HG02642 (cell line): ENCODE data around the gene NYNRIN.
"Not testable (repeated sequence)": the region's sequence is repeated elsewhere in the genome, so short reads cannot be mapped to it uniquely, and the experiment has no call there.

Source experiments
- ATAC-seq: cut with Tn5 transposase; IDR thresholded peaks from one replicate; pipeline ENCODE4 v1.9.1; 2021; ENCODE audit warnings: mild to moderate bottlenecking; ENCODE audit not compliant: unreplicated experiment, poor library complexity

Gene NYNRIN

DNA sequence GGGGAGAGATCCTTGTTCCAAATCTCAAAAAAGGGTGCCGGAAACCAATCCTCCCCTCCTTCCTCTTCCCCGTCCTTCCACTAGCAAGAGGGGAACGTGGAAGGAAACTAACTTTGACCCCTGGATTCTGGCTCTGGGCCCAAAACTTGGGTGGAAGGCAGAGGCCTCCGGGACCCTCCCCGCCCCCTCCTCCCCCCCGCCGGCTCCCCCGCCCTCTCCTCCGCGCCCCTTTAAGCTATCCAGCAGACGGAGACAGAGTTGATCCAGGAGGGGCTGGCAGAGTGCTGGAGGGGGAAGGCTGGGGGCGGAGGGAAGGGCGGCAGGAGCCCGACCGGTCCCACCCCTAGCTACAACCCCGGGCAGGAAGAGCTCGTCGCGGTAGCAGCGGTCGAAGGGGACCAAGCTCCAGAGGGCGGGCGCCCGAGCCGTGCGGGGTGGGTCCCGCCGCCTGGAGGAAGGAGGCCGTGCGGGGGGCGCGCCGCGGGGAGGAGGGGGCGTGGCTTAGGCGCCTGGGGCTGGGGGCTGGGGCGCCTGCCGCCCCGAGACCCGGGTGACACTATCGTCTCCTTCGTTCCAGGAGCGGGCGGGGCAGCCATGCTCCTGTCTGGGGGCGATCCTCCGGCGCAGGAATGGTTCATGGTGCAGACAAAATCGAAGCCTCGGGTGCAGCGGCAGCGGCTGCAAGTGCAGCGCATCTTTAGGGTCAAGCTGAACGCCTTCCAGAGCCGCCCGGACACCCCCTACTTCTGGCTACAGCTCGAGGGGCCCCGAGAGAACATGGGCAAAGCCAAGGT is at the start of gene NYNRIN:
Gene NYNRIN, plus strand, starts transcription at position 351 of the 794 bp plus-strand sequence. Its CDS starts 244 bp downstream, at position 595.
- no peak for ATAC-seq

DNA sequence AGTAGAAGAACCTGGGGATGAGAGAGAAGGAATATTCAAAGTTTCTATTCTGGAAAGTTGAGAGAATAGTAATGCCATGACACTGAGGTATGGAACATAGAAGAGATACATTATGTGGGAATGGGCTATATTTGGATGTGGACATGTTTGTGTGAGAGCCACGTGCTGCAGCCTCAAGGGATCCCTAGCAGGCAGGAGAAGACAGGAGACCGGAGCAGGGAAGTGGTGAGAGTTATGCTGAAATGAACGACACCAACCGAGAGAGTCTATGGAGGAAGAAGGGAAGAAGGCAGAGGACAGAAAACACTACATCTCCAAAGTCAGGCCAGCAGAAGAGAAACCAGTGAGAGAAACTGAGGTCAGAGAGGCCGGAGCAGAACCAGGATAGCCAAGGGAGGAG is 49.1 kb upstream of the NYNRIN start:
- ATAC-seq: no peak

DNA sequence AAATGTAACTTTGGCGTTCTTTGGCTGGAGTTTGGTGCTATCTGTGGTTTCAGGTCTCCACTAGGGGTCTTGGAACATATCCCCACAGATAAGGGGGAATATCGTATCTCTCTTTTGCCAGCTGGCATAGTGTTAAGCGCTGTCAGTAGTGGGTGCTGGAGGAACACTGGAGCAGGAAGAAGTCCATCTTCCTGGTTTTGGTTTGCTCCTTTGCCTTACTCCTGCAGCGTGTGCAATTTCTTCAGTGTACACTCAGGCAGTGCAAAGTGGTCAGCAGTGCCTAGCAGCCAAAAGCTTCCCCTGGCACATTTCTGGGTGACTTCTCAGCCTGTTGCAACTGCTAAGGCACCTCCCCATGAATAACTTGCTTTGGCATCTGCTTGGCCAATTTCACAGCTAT is 47.3 kb upstream of the NYNRIN start:
- ATAC-seq: no peak

DNA sequence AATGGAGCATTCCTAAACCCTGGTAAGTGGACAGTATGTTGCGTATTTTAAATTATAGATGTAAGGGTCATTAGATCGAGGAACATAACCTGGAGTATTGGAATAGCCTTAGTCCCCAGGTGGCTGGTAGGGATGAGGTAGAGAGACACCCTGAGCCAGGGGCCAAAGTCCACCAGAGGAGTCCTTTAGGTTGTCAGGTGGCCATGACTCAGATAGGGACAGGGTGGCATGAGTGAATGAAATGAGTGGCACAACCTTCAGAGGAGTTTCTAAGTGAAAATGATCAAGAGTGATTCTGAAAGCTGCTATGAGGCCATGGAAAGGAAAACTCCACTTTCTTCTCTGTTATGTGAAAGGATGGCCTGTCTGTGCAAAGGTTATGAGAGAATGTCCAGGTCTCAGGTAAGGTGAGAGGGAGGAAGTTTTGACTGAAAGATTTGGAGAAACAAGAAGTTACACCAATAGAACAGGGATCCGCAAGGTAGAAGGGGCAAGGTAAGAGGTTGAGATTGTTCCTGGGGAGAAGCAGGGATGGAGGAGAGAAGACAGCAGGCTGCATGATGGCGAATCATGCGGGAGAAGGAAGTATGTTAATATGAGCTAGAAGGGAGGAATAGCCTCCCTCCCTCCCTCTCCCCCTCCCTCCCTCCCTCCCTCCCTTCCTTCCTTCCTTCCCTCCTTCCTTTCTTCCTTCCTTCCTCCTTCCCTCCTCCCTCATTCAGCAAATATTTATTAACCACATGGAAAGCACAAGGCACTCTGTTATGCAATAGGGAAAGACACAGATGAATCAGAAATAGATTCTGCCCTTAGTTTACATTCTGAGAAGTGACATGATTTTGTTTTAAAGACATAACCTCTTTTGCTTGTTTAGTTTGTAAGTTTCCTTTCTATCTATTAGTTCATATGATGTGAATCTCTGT is 45.0 kb upstream of the NYNRIN start:
- no peak for ATAC-seq

DNA sequence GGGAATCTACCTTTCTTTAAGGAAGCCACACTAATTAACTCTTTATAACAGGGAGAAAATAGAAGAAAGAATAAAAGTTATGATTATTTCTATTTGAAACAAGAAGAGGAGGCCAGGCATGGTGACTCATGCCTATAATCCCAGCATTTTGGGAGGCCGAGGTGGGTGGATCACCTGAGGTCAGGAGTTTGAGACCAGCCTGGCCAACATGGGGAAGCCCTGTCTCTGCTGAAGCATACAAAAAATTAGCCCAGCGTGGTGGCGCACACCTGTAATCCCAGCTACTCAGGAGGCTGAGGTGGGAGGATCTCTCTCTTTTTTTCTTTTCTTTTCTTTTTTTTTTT is 44.3 kb upstream of the NYNRIN start:
- not testable (repeated sequence) for ATAC-seq

DNA sequence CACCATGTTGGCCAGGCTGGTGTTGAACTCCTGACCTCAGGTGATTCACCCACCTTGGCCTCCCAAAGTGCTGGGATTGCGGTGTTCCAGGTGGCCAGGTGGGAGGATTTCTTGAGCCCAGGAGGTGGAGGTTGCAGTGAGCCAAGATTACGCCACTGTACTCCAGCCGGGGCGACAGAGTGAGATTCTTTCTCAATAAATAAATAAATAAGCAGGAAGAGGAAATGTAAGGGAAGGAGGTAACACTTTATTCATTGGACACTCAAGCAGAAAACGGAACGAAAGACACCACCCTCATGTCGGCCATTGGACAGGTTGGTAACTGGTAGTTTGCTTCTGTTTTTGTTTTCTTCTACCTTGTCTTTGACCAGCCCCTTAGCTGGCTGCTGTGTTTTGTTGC is 43.8 kb upstream of the NYNRIN start:
- ATAC-seq: no peak

DNA sequence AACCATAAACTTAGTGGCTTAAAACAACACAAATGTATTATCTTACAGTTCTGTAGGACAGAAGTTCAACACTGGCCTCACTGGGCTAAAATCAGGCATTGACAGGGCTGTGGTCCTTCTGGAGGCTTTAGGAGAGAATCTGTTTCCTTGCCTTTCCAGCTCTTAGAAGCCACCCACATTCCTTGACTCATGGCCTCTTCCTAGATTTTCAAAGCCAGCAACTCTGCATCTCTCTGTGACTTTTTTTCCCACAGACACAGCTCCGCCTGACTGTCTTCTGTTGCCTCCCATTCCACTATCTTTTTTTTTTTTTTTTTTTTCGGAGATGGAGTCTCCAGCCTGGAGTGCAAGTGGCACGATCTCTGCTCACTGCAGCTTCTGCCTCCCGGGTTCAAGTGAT is 42.6 kb upstream of the NYNRIN start:
- no peak for ATAC-seq

DNA sequence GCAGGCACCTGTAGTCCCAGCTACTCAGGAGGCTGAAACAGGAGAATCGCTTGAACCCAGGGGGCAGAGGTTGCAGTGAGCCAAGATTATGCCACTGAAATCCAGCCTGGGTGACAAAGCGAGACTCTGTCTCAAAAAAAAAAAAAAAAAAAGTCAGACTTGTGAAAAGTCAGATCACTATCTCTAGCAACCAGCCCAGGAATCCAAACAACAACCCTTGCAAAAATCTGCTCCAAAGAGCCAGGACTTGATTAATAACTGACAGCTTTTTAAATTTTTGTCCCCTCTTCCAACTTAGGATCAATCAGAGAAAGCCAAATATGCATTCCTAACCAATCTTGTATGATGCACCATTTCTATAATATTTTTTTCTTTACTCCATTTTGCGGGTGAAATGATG is 38.5 kb upstream of the NYNRIN start:
- no peak for ATAC-seq

DNA sequence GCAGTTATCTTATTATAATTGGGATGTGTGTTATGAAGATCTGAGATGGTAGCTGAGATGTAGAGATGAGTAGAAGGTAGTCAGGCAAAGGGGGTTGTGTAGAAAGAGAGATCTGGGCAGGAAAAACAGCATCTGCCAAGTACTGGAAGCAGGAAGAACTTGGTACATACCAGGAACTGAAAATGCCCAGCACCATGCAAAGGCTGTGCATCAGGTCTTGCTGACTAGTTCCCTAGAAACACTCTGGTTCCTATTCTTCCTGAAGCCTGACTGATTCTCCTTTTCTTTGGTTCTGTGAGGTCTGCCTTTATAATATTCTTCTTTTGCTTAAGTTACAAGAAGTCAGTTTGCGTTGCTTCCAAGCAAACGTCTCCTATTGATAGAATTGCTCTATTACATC is 37.5 kb upstream of the NYNRIN start:
- no peak for ATAC-seq

DNA sequence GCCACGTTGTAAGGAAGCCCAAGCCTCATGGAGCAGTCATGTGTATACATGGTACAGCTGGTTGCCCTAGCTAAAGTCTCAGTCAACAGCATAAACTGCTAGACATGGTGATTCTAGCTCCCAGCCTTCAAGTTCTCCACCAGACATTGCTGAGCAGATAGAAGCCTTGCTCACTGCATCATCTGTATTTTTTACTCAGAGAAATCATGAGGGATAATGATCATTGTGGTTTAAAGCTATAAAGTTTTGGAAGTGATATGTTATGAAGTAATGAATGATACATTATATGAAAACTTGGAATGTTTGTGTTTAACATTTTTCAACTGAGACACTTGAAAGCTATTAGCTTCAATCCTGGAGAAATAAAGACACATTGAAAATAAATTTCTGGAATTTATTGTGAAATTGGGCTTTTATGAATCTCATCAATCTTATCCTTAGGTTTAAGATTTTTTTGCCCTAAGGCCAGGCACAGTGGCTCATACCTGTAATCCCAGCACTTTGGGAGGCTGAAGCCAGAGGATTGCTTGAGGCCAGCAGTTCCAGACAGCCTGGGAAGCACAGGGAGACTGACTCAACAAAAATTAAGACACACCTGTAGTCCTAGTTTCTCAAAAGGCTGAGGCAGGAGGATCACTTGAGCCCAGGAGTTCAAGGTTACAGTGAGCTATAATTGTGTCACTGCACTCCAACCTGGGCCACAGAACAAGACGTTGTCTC is 36.4 kb upstream of the NYNRIN start:
- ATAC-seq: no peak

DNA sequence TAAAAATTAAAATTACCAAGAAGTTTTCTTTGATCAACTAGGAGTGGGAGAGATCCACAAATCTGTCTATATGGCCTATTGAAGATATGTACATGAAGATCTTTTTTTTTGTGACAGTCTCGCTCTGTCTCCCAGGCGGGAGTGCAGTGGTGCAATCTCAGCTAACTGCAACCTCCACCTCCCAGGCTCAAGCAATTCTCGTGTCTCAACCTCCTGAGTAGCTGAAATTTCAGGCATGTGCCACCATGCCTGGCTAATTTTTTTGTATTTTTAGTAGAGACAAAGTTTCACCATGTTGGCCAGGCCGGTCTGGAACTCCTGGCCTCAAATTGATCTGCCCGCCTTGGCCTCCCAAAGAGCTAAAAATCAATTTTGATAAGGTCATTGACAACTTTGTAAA is 35.4 kb upstream of the NYNRIN start:
- no peak for ATAC-seq

DNA sequence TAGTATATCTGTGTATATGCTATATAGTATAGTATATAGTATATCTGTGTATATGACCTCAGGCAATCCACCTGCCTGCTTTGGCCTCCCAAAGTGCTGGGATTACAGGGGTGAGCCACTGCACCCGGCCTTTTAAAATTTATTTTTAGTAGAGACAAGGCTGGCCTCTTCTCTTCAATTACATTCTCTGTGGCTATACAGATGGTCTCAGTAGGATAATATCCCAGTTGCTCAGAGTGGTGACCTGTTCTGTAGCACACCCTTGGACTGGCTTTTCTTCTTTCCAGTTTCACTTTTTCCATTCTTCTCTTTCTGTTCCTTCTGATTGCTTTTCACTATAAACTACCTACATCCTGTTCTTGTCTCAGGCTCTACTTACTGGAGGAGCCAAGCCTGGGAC is 34.0 kb upstream of the NYNRIN start:
- no peak for ATAC-seq

DNA sequence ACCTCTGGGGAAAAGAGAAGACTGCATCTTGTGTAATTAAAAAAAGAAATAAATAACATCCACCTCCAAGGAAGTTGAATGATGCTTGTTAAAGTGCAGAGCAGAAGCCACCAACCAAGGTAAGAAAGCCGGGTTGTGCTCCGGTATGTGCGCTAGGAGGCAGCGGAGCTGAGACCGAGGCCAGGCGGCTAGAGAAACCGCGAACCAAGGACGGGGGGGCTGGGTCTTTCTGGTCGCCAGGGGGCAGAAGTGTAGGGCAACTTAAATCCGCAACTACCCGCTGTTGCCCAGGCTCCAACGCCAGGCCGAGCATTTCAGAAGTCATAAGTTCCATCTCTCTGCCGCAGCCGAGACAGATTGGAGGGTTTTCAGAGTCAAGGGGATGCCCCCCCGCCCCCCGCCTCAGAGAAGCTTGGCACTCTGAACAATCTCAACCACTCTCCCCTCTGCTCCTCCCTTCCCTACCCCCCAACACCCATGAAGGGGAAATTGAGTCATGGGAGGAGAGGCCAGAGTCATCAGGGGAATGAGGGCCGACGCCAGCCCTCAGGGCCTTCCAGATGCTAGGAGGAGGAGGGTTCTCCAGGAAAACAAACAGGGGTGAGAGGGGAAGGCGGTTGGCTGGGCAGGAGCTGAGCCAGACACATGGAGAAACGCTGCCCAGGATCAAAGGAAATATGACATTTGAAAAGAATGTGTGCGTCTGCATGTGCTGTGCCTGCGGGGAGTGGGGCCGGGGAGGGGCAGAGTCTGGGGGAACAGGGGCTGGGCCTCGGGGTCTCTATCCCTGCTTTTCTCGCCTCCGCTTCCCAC is 33.0 kb upstream of the NYNRIN start:
- ATAC-seq: peak; percentile 43

DNA sequence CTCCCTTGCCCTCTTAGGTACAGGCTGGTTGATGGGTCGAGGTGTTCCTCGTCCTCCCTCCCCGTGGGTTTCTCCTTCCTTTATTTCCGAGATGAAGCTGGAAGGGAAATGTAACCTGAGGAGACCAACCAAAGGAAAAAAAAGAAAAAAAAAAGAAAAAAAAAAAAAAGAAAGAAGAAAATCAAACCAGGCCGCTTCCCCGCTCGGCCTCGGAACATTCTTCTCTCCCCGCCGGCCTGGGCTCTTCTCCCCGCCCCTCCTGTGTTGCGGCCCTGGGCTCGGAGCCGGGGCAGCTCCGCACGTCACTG is 32.4 kb upstream of the NYNRIN start:
- ATAC-seq: no peak

DNA sequence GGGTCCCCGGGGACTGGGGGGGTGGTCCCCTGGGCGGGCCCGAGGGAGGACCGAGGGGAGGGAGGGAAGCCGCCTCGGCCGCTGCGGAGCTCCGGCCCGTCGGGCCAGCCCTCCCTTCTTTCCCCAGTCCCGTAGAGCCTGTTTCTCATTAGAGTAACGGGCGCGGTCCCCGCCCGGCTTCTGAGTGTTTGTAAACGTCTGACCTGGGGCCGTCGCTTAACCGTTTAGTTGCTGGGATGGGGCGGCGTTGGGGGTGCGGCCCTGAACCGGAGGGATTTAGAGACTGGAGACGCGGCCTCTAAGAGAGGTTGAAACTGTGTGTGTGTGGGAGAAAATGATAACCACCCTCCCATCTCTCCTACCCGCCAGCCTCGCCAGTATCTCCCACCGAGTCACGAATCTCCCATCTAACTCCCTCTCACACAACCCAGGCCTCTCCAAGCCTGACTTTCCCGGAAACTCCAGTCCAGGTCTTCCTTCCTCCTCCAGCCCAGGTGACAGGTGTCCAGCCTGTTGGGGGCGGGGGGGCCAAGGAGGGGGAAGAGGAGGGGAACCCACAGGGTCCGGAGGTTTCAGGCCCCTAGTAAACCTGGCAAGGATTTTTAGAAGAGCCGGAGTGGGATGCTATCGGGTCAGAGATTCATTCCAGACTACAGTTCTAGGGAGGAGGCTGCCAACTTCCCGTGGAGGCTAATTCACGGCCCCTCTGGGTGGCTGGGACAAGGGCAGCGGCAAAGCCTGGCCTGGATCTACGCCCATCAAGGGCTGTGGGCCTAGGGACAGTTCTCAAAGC is 31.9 kb upstream of the NYNRIN start:
- peak; percentile 65 for ATAC-seq

DNA sequence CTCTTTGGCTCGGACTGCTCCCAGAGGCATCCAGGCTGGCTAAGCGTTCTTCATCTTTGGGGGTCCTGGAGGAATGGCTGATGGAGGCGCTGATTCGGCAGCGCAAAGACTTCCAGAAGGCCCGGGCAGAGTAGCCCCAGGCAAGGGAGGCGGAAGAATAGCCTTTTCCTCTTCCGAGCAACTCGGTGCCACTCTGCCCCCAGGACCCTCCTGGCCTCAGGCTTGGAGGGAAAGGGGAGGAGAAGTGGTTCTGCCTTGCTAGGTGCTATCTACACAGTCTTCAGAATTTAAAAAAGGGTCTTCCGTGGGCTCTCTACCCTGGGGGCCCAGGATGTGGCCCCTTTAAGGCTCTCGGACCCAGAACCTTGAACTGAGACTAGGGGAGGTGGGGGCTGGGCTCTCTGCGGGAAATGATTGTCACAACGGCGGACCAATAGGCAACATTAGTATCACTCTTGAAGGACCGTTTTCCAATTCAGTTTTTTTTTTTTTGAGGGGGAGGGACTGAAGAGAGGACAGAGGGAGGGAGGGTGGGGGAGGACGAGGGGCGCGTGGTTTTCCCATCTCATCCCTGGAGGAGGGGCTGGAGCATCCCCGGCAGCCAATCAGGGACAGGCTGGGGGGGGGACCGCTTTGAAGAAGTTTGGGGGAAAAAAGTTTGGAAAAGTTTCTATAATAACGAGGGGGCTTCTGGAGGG is 31.1 kb upstream of the NYNRIN start, which contains the start of gene NFATC4:
Gene NFATC4, plus strand, starts transcription at position 671 of the 698 bp plus-strand sequence. CDS start 157 bp downstream, outside the sequence.
- ATAC-seq: peak; percentile 8

DNA sequence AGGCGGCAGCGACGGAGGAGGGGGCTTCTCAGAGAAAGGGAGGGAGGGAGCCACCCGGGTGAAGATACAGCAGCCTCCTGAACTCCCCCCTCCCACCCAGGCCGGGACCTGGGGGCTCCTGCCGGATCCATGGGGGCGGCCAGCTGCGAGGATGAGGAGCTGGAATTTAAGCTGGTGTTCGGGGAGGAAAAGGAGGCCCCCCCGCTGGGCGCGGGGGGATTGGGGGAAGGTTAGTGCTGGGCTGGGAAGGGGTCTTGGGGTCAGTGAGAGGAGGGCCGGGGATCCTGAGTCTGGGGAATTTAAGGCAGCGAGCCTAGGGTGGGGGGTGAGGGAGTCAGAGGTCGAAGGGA is 30.6 kb upstream of the NYNRIN start:
- ATAC-seq: no peak

DNA sequence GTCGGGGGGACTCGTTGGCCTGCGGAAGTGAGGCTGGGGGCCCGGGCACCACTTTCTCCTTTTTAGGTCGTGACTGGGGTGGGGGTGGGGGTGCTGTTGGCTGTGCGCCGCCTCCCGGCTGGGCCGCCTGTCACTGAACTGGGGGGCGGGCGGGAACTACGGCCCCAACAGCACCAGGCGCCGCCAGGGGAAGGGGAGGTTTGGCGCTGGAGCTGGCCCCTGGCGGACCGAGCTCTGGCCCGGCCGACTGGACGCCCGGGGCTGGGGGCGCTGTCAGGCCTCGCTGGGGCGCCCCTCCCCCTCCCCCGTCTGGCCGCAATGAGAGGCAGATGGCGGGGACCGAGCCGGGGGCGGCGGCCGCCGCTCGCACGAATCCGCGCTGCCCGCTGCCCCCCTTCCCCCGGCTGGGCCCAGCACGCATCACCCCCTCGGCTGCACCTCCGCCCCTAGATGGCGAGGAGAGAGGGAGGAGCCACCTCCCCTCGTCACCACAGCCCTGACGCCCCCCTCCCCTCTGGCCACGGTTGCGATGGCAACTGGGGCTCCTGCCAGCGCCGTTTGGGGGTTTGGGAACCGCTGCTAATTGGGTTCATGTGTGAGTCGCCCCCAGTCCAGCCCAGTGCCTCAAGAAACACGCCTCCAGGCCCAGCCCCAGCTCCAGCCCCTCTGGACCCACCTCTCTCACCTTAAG is 30.1 kb upstream of the NYNRIN start:
- no peak for ATAC-seq
